ENCODE results near the gene RNF215.

The RNF215 gene

GRCh38 chr22:30386960-30387827 is at the start of gene RNF215:
RNF215 (minus strand) TSS chr22:30387411; CDS start chr22:30387313, 98 bp downstream.
- Mint-ChIP-seq H3K36me3 (ENCODE audit: low read depth) (no peaks in the 10 kb centered on the region), H3K9me3 (no peaks in the 10 kb centered on the region), H3K4me3 (peak within 1 kb of the TSS; percentile 77), H3K27me3 (no peaks in the 10 kb centered on the region), H3K27ac (peak within 1 kb of the TSS; percentile 42), H3K4me1 (peaks cover 40% of the 10 kb centered on the region)
- ATAC-seq, result peak; percentile 69
- DNase-seq, result peak; percentile 85

GRCh38 chr22:30436196-30436595 is 49.0 kb upstream of the RNF215 start:
- H3K27me3 Mint-ChIP-seq, result peaks cover 21% of the 10 kb centered on the region
- peak overlapping the region; percentile 87 for H3K4me3 Mint-ChIP-seq
- peaks cover 9% of the 10 kb centered on the region for H3K9me3 Mint-ChIP-seq
- ATAC-seq (no peak), DNase-seq (no peak)
- peaks cover 37% of the 10 kb centered on the region for H3K4me1 Mint-ChIP-seq
- H3K27ac Mint-ChIP-seq, result peak overlapping the region; percentile 96
- H3K36me3 Mint-ChIP-seq (ENCODE audit: low read depth), result peaks cover 14% of the 10 kb centered on the region

- peaks cover 34% of the 10 kb centered on the region for H3K4me1 Mint-ChIP-seq
- peaks cover 14% of the 10 kb centered on the region for H3K36me3 Mint-ChIP-seq (ENCODE audit: low read depth)
- peak overlapping the region; percentile 96 for H3K27ac Mint-ChIP-seq
- DNase-seq (peak; percentile 75), ATAC-seq (peak; percentile 80)
- peak overlapping the region; percentile 87 for H3K4me3 Mint-ChIP-seq
- H3K27me3 Mint-ChIP-seq, result peaks cover 17% of the 10 kb centered on the region
- H3K9me3 Mint-ChIP-seq, result peaks cover 9% of the 10 kb centered on the region
These were observed 48.5 kb upstream of the RNF215 start for GRCh38 chr22:30435674-30436126.

GRCh38 chr22:30434843-30435242 is 47.6 kb upstream of the RNF215 start:
- H3K27ac Mint-ChIP-seq, result peak overlapping the region; percentile 96
- H3K27me3 Mint-ChIP-seq, result peaks cover 11% of the 10 kb centered on the region
- peaks cover 34% of the 10 kb centered on the region for H3K4me1 Mint-ChIP-seq
- DNase-seq, result no peak
- ATAC-seq, result peak; percentile 16
- H3K9me3 Mint-ChIP-seq, result peaks cover 9% of the 10 kb centered on the region
- peaks cover 14% of the 10 kb centered on the region for H3K36me3 Mint-ChIP-seq (ENCODE audit: low read depth)
- peak overlapping the region; percentile 87 for H3K4me3 Mint-ChIP-seq

GRCh38 chr22:30433773-30434172 is 46.6 kb upstream of the RNF215 start:
- peak; percentile 68 for ATAC-seq
- DNase-seq, result peak; percentile 26
- peaks cover 6% of the 10 kb centered on the region for H3K27me3 Mint-ChIP-seq
- peaks cover 17% of the 10 kb centered on the region for H3K36me3 Mint-ChIP-seq (ENCODE audit: low read depth)
- peaks cover 9% of the 10 kb centered on the region for H3K9me3 Mint-ChIP-seq
- peak overlapping the region; percentile 96 for H3K27ac Mint-ChIP-seq
- H3K4me3 Mint-ChIP-seq, result peak overlapping the region; percentile 45
- peaks cover 34% of the 10 kb centered on the region for H3K4me1 Mint-ChIP-seq

- Mint-ChIP-seq H3K27ac (peak overlapping the region; percentile 71), H3K27me3 (peaks cover 1% of the 10 kb centered on the region), H3K4me1 (peaks cover 34% of the 10 kb centered on the region), H3K9me3 (peaks cover 9% of the 10 kb centered on the region), H3K4me3 (no peak overlapping the region), H3K36me3 (ENCODE audit: low read depth) (peaks cover 21% of the 10 kb centered on the region)
- ATAC-seq, result no peak
- DNase-seq, result no peak
These were observed 46.0 kb upstream of the RNF215 start for GRCh38 chr22:30433227-30433626.

- Mint-ChIP-seq H3K36me3 (ENCODE audit: low read depth) (peaks cover 25% of the 10 kb centered on the region), H3K27ac (no peak overlapping the region), H3K27me3 (no peaks in the 10 kb centered on the region), H3K9me3 (peaks cover 9% of the 10 kb centered on the region), H3K4me3 (no peak overlapping the region), H3K4me1 (peaks cover 37% of the 10 kb centered on the region)
- no peak for DNase-seq
- no peak for ATAC-seq
These were observed 45.3 kb upstream of the RNF215 start for GRCh38 chr22:30432520-30432919.

- H3K36me3 Mint-ChIP-seq (ENCODE audit: low read depth), result peaks cover 29% of the 10 kb centered on the region
- no peak overlapping the region for H3K4me3 Mint-ChIP-seq
- ATAC-seq, result no peak
- H3K4me1 Mint-ChIP-seq, result peaks cover 41% of the 10 kb centered on the region
- H3K9me3 Mint-ChIP-seq, result peaks cover 9% of the 10 kb centered on the region
- no peak overlapping the region for H3K27ac Mint-ChIP-seq
- no peak for DNase-seq
- H3K27me3 Mint-ChIP-seq, result no peaks in the 10 kb centered on the region
These were observed 44.9 kb upstream of the RNF215 start for GRCh38 chr22:30432096-30432495.

- Mint-ChIP-seq H3K4me3 (no peak overlapping the region), H3K4me1 (peaks cover 48% of the 10 kb centered on the region), H3K36me3 (ENCODE audit: low read depth) (peaks cover 29% of the 10 kb centered on the region), H3K27me3 (no peaks in the 10 kb centered on the region), H3K27ac (no peak overlapping the region), H3K9me3 (peaks cover 8% of the 10 kb centered on the region)
- ATAC-seq (no peak), DNase-seq (no peak)
These were observed 43.7 kb upstream of the RNF215 start for GRCh38 chr22:30430933-30431332.

GRCh38 chr22:30429887-30430286 is 42.7 kb upstream of the RNF215 start:
- H3K36me3 Mint-ChIP-seq (ENCODE audit: low read depth), result peaks cover 22% of the 10 kb centered on the region
- H3K4me1 Mint-ChIP-seq, result peaks cover 44% of the 10 kb centered on the region
- no peak for DNase-seq
- no peaks in the 10 kb centered on the region for H3K9me3 Mint-ChIP-seq
- H3K27me3 Mint-ChIP-seq, result no peaks in the 10 kb centered on the region
- no peak overlapping the region for H3K4me3 Mint-ChIP-seq
- no peak overlapping the region for H3K27ac Mint-ChIP-seq
- no peak for ATAC-seq

- peaks cover 19% of the 10 kb centered on the region for H3K36me3 Mint-ChIP-seq (ENCODE audit: low read depth)
- no peaks in the 10 kb centered on the region for H3K9me3 Mint-ChIP-seq
- no peaks in the 10 kb centered on the region for H3K27me3 Mint-ChIP-seq
- DNase-seq, result no peak
- H3K27ac Mint-ChIP-seq, result no peak overlapping the region
- H3K4me3 Mint-ChIP-seq, result no peak overlapping the region
- peaks cover 37% of the 10 kb centered on the region for H3K4me1 Mint-ChIP-seq
- ATAC-seq, result no peak
These were observed 40.7 kb upstream of the RNF215 start for GRCh38 chr22:30427871-30428270.

GRCh38 chr22:30426388-30427353 is 39.5 kb upstream of the RNF215 start:
- no peaks in the 10 kb centered on the region for H3K9me3 Mint-ChIP-seq
- DNase-seq (peak; percentile 93), ATAC-seq (peak; percentile 40)
- H3K27ac Mint-ChIP-seq, result peak overlapping the region; percentile 99
- H3K4me1 Mint-ChIP-seq, result peaks cover 48% of the 10 kb centered on the region
- H3K4me3 Mint-ChIP-seq, result peak overlapping the region; percentile 95
- no peaks in the 10 kb centered on the region for H3K27me3 Mint-ChIP-seq
- peaks cover 29% of the 10 kb centered on the region for H3K36me3 Mint-ChIP-seq (ENCODE audit: low read depth)

- peaks cover 56% of the 10 kb centered on the region for H3K4me1 Mint-ChIP-seq
These were observed 38.6 kb upstream of the RNF215 start, which contains the start of gene MTFP1 for GRCh38 chr22:30425616-30426387. MTFP1 (plus strand) TSS chr22:30425768; CDS start chr22:30425880, 112 bp downstream.

GRCh38 chr22:30425327-30425615 is 38.1 kb upstream of the RNF215 start:
- Mint-ChIP-seq H3K27ac (peak overlapping the region; percentile 99), H3K4me3 (peak overlapping the region; percentile 95), H3K36me3 (ENCODE audit: low read depth) (peaks cover 36% of the 10 kb centered on the region), H3K4me1 (peaks cover 62% of the 10 kb centered on the region), H3K9me3 (no peaks in the 10 kb centered on the region), H3K27me3 (no peaks in the 10 kb centered on the region)
- DNase-seq (no peak), ATAC-seq (no peak)

More at GRCh38 chr22:30425616-30426387, 38.6 kb upstream of the RNF215 start, which contains the start of gene MTFP1:
- ATAC-seq (no peak), DNase-seq (peak; percentile 60)
- peak within 1 kb of the TSS; percentile 99 for H3K27ac Mint-ChIP-seq
- peak within 1 kb of the TSS; percentile 95 for H3K4me3 Mint-ChIP-seq
- peaks cover 33% of the 10 kb centered on the region for H3K36me3 Mint-ChIP-seq (ENCODE audit: low read depth)
- H3K27me3 Mint-ChIP-seq, result no peaks in the 10 kb centered on the region
- no peaks in the 10 kb centered on the region for H3K9me3 Mint-ChIP-seq

All from activated naive CD8-positive, alpha-beta T cell treated with anti-CD3 and anti-CD28 coated beads, Interleukin-2, amount 50 U/mL, for 24 hours (primary cell).